NCI-H1694 (cell line): Measurements from ENCODE around the gene FAM237B.

Experiments
- DNase-seq: peaks from one replicate; lab custom pipeline; 2025; lab: John Stamatoyannopoulos, UW

FAM237B gene

DNA sequence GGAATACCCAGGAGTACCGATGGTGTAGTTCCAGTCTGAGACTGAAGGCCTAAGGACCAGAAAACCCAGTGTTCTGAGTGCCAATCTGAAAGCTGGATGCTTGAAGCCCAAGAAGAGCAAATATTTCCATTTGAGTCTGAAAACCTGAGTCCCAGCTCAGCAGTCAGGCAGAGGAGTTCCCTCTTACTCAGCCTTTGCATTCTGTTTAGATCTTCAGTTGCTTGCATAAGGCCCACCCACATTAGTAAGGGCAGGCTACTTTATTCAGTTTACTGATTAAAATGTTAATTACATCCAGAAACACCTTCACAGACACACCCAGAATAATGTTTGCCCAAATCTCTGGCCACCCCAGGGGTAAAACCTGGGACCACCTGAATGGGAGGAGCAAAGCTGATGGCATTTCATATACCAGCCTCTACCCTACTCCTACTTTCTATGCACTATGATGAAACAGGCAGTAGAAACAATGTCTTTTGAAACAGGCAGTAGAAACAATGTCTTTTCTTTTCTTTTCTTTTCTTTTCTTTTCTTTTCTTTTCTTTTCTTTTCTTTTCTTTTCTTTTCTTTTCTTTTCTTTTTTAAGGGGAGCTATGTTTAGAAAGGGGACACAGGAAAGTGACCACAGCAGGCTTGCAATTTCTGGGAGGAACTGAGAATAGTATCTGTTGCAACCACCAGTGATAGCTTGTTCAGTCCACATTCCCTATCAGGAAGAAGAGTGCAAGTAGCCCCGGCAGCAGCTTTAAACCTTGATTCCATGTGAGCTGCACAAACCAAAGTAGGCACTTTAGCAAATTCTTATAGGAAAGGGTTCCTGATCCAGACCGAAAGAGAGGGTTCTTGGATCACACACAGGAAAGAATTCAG, 30.6 kb downstream of the FAM237B start:
- DNase-seq = no peak

DNA sequence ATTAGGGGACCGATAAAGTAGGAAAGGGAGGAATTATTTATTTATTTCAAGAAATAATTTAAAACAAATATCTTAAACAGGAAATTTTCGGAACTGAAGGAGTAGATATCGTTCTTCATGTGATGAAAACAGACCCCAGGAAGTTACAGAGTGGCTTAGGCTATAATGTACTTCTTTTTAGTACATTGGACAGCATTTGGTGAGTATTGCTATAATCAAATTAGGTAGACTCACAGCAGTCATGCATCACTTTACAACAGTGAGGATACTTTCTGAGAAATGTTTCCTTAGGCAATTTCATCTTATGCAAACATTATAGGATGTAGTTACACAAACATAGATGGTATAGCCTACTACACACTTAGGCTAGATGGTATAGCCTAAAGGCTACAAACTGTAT, 33.0 kb downstream of the FAM237B start:
- no peak for DNase-seq

DNA sequence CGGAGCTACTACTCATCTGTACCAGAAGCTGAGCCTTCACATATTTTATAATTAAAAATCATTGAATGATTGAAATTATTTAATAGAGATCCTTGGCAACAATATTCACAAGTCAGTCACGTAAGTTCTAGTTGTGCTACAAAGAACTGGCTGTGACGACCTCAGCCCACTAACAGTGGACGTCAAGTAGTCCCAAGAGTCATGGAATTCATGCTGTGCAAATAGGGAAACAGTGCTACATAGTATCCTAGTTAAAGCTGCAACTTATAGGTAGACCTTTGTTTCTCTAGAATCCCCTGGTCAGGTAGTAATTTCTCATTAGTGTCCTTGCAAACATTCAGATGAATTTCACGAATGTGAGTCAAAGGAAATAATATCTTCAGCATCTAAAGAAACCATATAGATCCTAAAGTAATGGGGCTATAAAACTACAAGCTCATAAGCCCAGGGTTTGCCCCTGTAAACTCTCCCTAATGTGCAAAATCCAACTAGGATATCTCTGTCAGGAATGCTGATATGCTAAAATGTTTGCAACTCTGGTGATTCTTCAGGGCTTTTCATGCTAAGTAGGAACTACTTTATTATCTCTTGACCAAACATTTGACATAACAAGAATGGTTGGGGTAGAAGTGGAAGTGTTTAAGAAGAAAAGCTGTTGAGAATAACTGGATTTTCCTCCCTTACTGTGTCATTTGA, 44.9 kb downstream of the FAM237B start:
- no peak for DNase-seq

DNA sequence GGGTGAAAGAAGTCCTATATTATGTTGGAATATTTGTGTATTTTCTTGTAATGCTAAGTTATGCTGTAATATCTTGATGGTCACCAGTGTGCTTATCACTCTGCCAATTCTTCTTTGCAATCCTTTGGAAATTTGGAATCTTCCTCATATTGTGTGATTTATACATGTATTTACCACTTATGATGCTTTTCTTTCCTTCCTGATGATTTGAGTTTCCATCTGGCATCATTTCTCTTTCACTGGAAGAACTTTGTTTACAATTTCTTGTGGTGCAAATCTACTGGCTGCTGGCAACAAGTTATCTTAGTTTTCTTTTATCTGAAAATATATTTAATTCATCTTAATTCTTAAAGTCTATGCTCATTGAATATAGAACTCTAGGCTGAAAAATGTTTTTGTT, 46.9 kb downstream of the FAM237B start:
- no peak for DNase-seq

DNA sequence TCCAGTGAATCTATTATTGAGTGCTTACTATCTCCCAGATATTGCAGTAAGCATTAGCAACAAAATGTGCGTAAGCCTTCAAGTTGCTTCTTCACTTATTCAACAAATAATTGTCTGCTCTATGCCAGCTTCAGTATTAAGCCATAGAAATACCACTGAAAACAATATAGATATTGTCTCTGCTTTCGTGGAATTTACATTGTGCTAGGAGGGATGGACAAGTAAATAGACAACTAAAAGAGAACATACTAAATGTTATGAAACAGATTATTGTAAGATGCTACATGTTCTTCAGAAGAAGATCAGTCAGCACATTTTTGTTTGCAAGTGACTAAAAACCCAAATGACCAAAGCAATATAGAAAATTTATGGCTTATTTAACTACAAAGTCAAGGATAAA, 48.9 kb downstream of the FAM237B start:
- DNase-seq = no peak

DNA sequence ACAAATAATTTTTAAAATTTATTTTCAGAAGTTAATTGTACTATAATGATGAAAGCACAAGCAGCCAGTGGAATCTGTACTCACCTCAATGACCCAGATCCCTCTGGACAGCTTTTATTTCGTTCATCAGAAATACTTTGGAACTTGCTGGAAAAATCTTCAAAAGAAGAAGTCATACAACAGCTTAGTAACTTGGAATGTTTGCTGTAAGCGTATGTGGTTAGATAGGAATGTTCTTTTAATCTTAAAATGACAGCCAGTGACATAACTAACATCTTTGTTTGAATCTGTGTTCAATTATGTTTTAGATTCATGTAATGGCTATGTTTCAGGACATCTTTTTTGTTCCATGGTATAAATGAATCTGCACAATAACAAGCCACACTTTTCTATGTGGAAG, 49.4 kb downstream of the FAM237B start:
- no peak for DNase-seq

DNA sequence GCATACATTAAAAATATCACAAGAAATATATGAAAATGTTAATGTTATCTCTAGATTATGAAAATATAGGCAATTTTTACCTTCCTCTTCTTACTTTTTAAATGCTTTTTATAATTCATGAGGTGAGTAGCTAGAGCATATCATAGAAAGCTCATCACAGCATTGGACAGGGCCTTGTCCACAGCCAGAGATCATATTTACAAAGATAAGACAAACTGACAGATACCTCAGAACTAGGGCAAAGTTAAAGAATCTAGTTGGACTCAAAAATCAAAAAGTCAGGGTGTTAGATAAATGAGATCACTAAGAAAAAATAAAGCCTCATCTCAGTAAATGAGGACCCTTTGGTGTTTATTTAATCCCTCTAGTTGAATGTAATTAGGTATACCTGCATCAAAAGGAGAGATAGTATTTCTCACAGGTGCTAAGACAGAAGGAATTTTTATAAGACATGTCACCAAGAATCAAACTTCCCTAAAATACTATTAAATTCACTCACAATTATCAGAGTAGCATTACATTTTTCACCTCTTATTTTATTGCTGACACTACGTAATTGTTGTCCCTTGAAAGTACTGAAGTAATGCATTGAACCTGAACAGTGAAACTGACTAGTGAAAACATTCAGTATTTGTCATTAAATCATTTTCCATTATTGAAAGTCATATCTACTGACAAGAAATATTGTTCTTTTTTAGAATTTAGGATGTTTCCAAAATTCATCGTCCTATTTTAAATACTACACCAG, 50.5 kb downstream of the FAM237B start:
- DNase-seq = no peak

DNA sequence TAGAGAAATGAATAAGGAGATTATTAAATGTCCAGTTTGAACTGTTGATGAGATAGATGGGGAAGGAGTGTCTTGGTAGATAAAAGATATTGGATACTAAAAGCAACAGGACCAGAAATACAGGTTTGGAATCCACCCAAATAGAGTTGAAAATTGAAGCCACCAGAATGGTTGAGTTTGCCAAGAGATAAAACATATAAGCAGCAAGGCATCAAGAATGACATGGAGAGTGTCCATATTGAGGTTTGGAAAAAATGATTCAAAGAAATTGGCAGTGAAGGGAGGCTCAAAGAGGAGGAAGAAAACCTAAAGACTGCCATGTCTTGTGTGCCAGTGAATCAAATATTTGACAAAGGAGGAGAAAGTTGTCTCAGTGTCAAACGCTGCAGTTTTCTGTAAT, 51.9 kb downstream of the FAM237B start:
- DNase-seq = no peak

DNA sequence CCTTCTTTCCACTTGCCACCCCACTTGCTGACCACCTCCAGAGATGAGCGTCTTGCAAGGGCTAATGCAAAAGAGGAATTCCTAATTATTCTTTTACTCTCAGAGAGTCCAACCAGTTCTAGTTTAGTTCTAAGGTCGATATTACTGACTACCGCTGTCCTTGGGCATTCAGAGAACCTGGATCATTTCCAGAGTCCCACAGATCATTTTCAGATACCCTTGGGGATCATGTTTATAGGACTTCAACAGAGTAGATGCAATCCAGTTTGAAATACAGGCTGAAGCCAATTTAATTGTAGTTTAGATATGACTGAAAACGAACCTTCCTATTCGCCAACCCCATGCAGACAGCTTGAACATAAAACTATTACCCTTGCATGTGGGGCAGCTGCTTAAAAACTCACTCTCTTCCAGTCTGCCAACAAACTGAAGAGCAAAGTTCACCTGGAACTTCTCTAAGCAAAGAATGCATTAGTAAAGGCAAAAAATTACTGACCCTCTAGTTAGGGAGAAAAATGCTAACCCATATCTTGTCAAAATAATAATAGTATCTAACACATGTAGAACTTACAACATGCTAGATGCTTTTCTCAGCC, 53.7 kb downstream of the FAM237B start:
- no peak for DNase-seq

DNA sequence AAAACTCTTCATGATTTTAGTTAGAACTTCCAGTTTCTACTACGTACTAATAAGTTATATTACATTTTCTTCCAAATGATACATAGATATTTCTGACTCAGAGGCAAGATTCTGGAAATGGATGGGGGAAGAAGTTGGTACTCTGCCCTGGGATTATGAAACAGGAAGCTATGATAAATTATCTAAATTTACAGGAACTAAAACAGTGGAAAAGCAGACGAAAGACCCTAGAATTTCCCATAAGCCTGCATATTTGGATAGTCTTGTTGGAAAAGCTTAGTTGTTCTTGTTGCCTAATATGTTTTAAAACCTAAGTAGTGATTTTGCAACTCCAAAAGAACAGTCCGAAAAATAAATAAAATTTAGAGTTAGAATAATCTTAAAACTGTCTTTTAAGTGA, 54.3 kb downstream of the FAM237B start:
- DNase-seq = no peak
